Measurements from ENCODE around the gene SIX4. TPM values are rescaled to one million over a fixed set of nuclear protein-coding genes. Genes with fewer than 3 reads are reported as not detected.

The SIX4 gene
- total and polyA plus RNA-seq, 9 of the 15 experiments (the other 6 are each of a cell fraction or from before 2014, with no cell fraction given) = 0.77 to 8.6 (median 5.6) TPM

DNA sequence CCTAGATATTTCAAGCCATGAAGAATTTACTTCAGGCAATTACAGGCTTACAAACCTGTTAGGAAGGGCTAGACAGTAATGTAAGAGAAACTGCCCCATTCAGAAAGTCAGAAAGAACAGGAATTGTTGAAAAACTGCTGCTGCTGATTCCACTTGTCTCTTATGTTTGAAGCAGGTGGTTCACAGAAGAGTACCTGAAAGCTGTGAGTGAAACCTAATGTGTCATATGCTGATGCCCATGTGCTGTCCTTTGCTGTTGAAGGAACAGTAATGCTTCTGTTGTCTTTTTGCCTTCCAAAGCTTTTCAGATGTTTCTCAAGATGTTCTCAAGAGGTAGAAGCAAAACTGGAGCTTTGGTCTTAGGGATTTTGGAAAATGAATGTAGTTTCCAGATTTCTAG, 49.4 kb upstream of the SIX4 start:
- Histone ChIP-seq H3K36me3 (ENCODE audit: control insufficient read depth, insufficient read depth, low read length) (no peaks in the 10 kb centered on the region), H3K9ac (ENCODE audit: insufficient read depth in 1 of 2, low read depth in 2 of 2, low read length in 2 of 2) (no peak overlapping the region), H3K79me2 (ENCODE audit: control insufficient read depth, insufficient read depth, low read length) (0 out of 3 replicates have a peak, but pooled peaks cover 4% of the 10 kb centered on the region), H4K20me1 (replicated peaks; ENCODE audit: control insufficient read depth, insufficient read depth, low read length) (no peaks in the 10 kb centered on the region), H3K27me3 (ENCODE audit: control insufficient read depth in 2 of 2, insufficient read depth in 2 of 2, low read length in 2 of 2) (no peaks in the 10 kb centered on the region), H3K9me3 (replicated peaks; ENCODE audit: control insufficient read depth, insufficient read depth, low read depth, low read length) (no peaks in the 10 kb centered on the region), H3K4me1 (replicated peaks in 1 of 2; ENCODE audit: control insufficient read depth in 2 of 2, insufficient read depth in 2 of 2, low read length in 2 of 2) (no peaks in the 10 kb centered on the region), H3K4me2 (ENCODE audit: insufficient read depth, low read length) (no peak overlapping the region), H3K9me1 (ENCODE audit: control insufficient read depth, insufficient read depth, low read length) (no peaks in the 10 kb centered on the region), H3K27ac (ENCODE audit: extremely low read depth, low read depth, low read length) (no peak overlapping the region), H3K4me3 (no peak overlapping the region), H2AFZ (ENCODE audit: low read depth, low read length) (no peak overlapping the region)
- intact Hi-C loops (cut with micrococcal nuclease) (no loop called here), in situ Hi-C loops (cut with MboI) (no loop called here)
- ChIA-PET POLR2A (no interaction called here), CTCF (ENCODE audit: low intra/inter-chr PET ratio) (no interaction called here)
- no TSS peak for BruUV-seq (replicated peaks)
- ATAC-seq = no peak
- no peak for TF ChIP-seq SMAD1 (IDR thresholded peaks at IDR 0.05; ENCODE audit: low read depth, low read length, partially characterized antibody)
- no peak for TF ChIP-seq TFAM (CRISPR knock-in tag; conservative IDR thresholded peaks at IDR 0.05)
- no peak for TF ChIP-seq KDM2B (CRISPR knock-in tag; IDR thresholded peaks at IDR 0.05)
- TF ChIP-seq, protein P1, sequence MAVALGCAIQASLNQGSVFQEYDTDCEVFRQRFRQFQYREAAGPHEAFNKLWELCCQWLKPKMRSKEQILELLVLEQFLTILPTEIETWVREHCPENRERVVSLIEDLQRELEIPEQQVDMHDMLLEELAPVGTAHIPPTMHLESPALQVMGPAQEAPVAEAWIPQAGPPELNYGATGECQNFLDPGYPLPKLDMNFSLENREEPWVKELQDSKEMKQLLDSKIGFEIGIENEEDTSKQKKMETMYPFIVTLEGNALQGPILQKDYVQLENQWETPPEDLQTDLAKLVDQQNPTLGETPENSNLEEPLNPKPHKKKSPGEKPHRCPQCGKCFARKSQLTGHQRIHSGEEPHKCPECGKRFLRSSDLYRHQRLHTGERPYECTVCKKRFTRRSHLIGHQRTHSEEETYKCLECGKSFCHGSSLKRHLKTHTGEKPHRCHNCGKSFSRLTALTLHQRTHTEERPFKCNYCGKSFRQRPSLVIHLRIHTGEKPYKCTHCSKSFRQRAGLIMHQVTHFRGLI (CRISPR knock-in tag; IDR thresholded peaks at IDR 0.05) = no peak
- TF ChIP-seq KLF13 (tag; IDR thresholded peaks at IDR 0.05; ENCODE audit: borderline replicate concordance, low read depth) = no peak
- no peak for TF ChIP-seq ZNF77 (CRISPR knock-in tag; IDR thresholded peaks at IDR 0.05)
- TF ChIP-seq ZNF24 (IDR thresholded peaks at IDR 0.05) = no peak
- no peak for TF ChIP-seq ZNF134 (CRISPR knock-in tag; conservative IDR thresholded peaks at IDR 0.05)
- no peak for TF ChIP-seq TCFL5 (CRISPR knock-in tag; conservative IDR thresholded peaks at IDR 0.05)
- no peak for TF ChIP-seq SOX6 (IDR thresholded peaks at IDR 0.05)
- no peak for TF ChIP-seq NR1H2 (CRISPR knock-in tag; IDR thresholded peaks at IDR 0.05)
- TF ChIP-seq, protein P2, sequence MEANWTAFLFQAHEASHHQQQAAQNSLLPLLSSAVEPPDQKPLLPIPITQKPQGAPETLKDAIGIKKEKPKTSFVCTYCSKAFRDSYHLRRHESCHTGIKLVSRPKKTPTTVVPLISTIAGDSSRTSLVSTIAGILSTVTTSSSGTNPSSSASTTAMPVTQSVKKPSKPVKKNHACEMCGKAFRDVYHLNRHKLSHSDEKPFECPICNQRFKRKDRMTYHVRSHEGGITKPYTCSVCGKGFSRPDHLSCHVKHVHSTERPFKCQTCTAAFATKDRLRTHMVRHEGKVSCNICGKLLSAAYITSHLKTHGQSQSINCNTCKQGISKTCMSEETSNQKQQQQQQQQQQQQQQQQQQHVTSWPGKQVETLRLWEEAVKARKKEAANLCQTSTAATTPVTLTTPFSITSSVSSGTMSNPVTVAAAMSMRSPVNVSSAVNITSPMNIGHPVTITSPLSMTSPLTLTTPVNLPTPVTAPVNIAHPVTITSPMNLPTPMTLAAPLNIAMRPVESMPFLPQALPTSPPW (CRISPR knock-in tag; IDR thresholded peaks at IDR 0.05) = no peak
- TF ChIP-seq, protein P3, sequence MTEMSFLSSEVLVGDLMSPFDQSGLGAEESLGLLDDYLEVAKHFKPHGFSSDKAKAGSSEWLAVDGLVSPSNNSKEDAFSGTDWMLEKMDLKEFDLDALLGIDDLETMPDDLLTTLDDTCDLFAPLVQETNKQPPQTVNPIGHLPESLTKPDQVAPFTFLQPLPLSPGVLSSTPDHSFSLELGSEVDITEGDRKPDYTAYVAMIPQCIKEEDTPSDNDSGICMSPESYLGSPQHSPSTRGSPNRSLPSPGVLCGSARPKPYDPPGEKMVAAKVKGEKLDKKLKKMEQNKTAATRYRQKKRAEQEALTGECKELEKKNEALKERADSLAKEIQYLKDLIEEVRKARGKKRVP (CRISPR knock-in tag; IDR thresholded peaks at IDR 0.05) = no peak
- TF ChIP-seq, protein P4, sequence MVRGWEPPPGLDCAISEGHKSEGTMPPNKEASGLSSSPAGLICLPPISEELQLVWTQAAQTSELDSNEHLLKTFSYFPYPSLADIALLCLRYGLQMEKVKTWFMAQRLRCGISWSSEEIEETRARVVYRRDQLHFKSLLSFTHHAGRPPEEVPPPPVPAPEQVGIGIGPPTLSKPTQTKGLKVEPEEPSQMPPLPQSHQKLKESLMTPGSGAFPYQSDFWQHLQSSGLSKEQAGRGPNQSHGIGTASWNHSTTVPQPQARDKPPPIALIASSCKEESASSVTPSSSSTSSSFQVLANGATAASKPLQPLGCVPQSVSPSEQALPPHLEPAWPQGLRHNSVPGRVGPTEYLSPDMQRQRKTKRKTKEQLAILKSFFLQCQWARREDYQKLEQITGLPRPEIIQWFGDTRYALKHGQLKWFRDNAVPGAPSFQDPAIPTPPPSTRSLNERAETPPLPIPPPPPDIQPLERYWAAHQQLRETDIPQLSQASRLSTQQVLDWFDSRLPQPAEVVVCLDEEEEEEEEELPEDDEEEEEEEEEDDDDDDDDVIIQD (CRISPR knock-in tag; IDR thresholded peaks at IDR 0.05) = no peak
- TF ChIP-seq SUPT5H (IDR thresholded peaks at IDR 0.05) = no peak
- TF ChIP-seq, protein P5, sequence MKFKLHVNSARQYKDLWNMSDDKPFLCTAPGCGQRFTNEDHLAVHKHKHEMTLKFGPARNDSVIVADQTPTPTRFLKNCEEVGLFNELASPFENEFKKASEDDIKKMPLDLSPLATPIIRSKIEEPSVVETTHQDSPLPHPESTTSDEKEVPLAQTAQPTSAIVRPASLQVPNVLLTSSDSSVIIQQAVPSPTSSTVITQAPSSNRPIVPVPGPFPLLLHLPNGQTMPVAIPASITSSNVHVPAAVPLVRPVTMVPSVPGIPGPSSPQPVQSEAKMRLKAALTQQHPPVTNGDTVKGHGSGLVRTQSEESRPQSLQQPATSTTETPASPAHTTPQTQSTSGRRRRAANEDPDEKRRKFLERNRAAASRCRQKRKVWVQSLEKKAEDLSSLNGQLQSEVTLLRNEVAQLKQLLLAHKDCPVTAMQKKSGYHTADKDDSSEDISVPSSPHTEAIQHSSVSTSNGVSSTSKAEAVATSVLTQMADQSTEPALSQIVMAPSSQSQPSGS (CRISPR knock-in tag; IDR thresholded peaks at IDR 0.05) = no peak
- TF ChIP-seq JUN (IDR thresholded peaks at IDR 0.05; ENCODE audit: borderline replicate concordance, low read depth, low read length) = no peak
- TF ChIP-seq JUN (CRISPR knock-in tag; IDR thresholded peaks at IDR 0.05; ENCODE audit: borderline replicate concordance) = no peak
- no peak for FAIRE-seq
- no peak for DNase-seq (ENCODE audit: extremely low read depth in 1 of 4, low spot score in 3 of 4)

All from K562 (cell line).